ENCODE data around the gene CLASP2.

GRCh38 chr3:33681667-33682066 is 36.4 kb downstream of the CLASP2 start:
- no peak for TF ChIP-seq CTCF (IDR thresholded peaks at IDR 0.05 in 4 of 5, conservative IDR thresholded peaks at IDR 0.05 in 1 of 5)
- no peak for TF ChIP-seq POLR2A (IDR thresholded peaks at IDR 0.05)
